ENCODE measurements around the gene PAX8. TPM values are rescaled to one million over a fixed set of nuclear protein-coding genes. Genes with fewer than 3 reads are reported as not detected.
"Not testable (repeated sequence)": the region's sequence is repeated elsewhere in the genome, so short reads cannot be mapped to it uniquely, and the experiment has no call there.

PAX8 gene
- total RNA-seq, 1 experiment from 2014 or later, result 3.1 TPM

DNA sequence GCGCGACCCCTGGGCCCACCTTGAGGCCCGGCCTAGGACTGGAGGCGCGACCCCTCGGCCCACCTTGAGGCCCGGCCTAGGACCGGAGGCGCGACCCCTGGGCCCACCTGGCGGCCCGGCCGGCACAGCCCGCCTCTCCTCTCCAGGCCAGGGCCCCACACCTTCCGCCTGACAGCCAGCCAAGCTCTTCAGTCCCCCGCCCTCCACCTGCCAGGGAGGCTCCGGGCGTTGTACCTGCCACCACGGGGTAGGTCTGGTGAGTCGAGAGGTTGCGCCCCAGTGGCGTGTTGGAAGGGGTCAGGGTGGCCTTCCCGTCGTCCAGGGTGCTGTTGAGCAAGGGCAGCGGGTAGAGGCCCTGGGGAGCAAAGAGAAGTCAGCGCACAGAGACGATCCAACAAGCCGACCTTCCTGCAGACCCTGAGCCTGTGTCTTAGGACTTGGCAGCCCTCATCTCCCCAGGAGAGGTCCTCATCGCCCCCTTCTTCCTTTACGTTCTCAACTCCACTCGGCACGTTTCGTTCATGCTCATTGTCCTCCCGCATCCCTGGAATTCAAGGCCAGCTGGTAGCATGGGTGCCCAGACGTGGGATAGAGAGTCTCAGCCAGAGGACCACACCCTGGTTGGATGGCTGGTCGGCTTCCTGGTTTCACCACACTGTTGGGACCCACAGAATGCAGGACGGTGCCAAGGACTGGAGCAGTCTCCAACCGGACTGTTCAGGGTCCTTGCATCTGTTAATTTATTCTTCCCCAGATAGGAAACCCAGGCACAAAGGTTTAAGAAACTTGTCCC lies 42.2 kb downstream of the PAX8 start:
- peak; percentile 34 for DNase-seq (ENCODE audit: low spot score)
- no TSS peak for BruUV-seq (replicated peaks)
- H3K36me3 ChIP-seq (ENCODE audit: insufficient read depth, low read length, poor library complexity, severe bottlenecking), result peaks cover 11% of the 10 kb centered on the region
- H3K4me3 ChIP-seq (ENCODE audit: low read depth, low read length, poor library complexity, severe bottlenecking), result peak overlapping the region; percentile 71
- no peaks in the 10 kb centered on the region for H3K9me3 ChIP-seq (ENCODE audit: low read depth, low read length, poor library complexity, severe bottlenecking)
- TF ChIP-seq CTCF (conservative IDR thresholded peaks at IDR 0.05; ENCODE audit: low read depth, low read length) (no peak), EZH2 (IDR thresholded peaks at IDR 0.05; ENCODE audit: borderline replicate concordance, low read depth, low read length, poor library complexity, severe bottlenecking) (no peak)
- CTCF ChIA-PET, result no interaction called here
- H3K27me3 ChIP-seq (replicated peaks; ENCODE audit: insufficient read depth, low read depth, low read length, poor library complexity), result no peaks in the 10 kb centered on the region
- H3K27ac ChIP-seq (ENCODE audit: low read depth, low read length, poor library complexity, severe bottlenecking), result peak overlapping the region; percentile 83
- POLR2A ChIA-PET (ENCODE audit: low non-redundant PET), result no interaction called here
- intact Hi-C loops (cut with micrococcal nuclease; ENCODE audit: unreplicated experiment), result no loop called here
- H3K4me1 ChIP-seq (ENCODE audit: insufficient read depth, low read length, poor library complexity, severe bottlenecking), result peaks cover 30% of the 10 kb centered on the region

- CTCF ChIA-PET, result interaction anchor here (0.6 to 1.0 kb wide), 3 partner anchors 31 to 366 kb away, joined by 3 to 4 read pairs (median 4); no protein-coding TSS in a partner anchor
- intact Hi-C loops (cut with micrococcal nuclease; ENCODE audit: unreplicated experiment); POLR2A ChIA-PET (ENCODE audit: low non-redundant PET); H3K9me3 ChIP-seq (ENCODE audit: low read depth, low read length, poor library complexity, severe bottlenecking); H3K27me3 ChIP-seq (replicated peaks; ENCODE audit: insufficient read depth, low read depth, low read length, poor library complexity); BruUV-seq (replicated peaks): not testable (repeated sequence)
- Histone ChIP-seq H3K4me3 (ENCODE audit: low read depth, low read length, poor library complexity, severe bottlenecking) (peak overlapping the region; percentile 71), H3K4me1 (ENCODE audit: insufficient read depth, low read length, poor library complexity, severe bottlenecking) (peaks cover 20% of the 10 kb centered on the region), H3K27ac (ENCODE audit: low read depth, low read length, poor library complexity, severe bottlenecking) (peak overlapping the region; percentile 83), H3K36me3 (ENCODE audit: insufficient read depth, low read length, poor library complexity, severe bottlenecking) (peaks cover 11% of the 10 kb centered on the region)
- peak; percentile 87 for DNase-seq (ENCODE audit: low spot score)
These were observed 43.1 kb downstream of the PAX8 start for GRCh38 chr2:113235347-113236226.

- Histone ChIP-seq H3K4me1 (ENCODE audit: insufficient read depth, low read length, poor library complexity, severe bottlenecking) (peaks cover 13% of the 10 kb centered on the region), H3K9me3 (ENCODE audit: low read depth, low read length, poor library complexity, severe bottlenecking) (no peaks in the 10 kb centered on the region), H3K4me3 (ENCODE audit: low read depth, low read length, poor library complexity, severe bottlenecking) (peak overlapping the region; percentile 71), H3K27ac (ENCODE audit: low read depth, low read length, poor library complexity, severe bottlenecking) (peak overlapping the region; percentile 83), H3K27me3 (replicated peaks; ENCODE audit: insufficient read depth, low read depth, low read length, poor library complexity) (no peaks in the 10 kb centered on the region), H3K36me3 (ENCODE audit: insufficient read depth, low read length, poor library complexity, severe bottlenecking) (peaks cover 11% of the 10 kb centered on the region)
- ChIA-PET CTCF (interaction anchor here (1.0 kb wide), 1 partner anchor 30 kb away, joined by 4 read pairs; no protein-coding TSS in a partner anchor), POLR2A (ENCODE audit: low non-redundant PET) (no interaction called here)
- no peak for DNase-seq (ENCODE audit: low spot score)
- TSS peak; percentile 87 for BruUV-seq (replicated peaks)
- TF ChIP-seq EZH2 (IDR thresholded peaks at IDR 0.05; ENCODE audit: borderline replicate concordance, low read depth, low read length, poor library complexity, severe bottlenecking) (no peak), CTCF (conservative IDR thresholded peaks at IDR 0.05; ENCODE audit: low read depth, low read length) (no peak)
- intact Hi-C loops (cut with micrococcal nuclease; ENCODE audit: unreplicated experiment), result no loop called here
These were observed 43.9 kb downstream of the PAX8 start for GRCh38 chr2:113234721-113235346.
